GM08714 (cell line): ENCODE data around the gene CXXC1.
"Not testable (repeated sequence)": the region's sequence is repeated elsewhere in the genome, so short reads cannot be mapped to it uniquely, and the experiment has no call there.

Source experiments
- H3K4me3 ChIP-seq: fragments of 200-500 bp; sonication (Bioruptor generic); 2 replicates; pipeline ENCODE4 v1.5.1; 2014; ENCODE audit warnings: mild to moderate bottlenecking, low read length, inconsistent platforms
- ZNF274 ChIP-seq: IDR thresholded peaks from 2 replicates; pipeline ENCODE4 v1.6.1; 2012; ENCODE audit warnings: mild to moderate bottlenecking, low read depth, low read length

CXXC1 gene

DNA sequence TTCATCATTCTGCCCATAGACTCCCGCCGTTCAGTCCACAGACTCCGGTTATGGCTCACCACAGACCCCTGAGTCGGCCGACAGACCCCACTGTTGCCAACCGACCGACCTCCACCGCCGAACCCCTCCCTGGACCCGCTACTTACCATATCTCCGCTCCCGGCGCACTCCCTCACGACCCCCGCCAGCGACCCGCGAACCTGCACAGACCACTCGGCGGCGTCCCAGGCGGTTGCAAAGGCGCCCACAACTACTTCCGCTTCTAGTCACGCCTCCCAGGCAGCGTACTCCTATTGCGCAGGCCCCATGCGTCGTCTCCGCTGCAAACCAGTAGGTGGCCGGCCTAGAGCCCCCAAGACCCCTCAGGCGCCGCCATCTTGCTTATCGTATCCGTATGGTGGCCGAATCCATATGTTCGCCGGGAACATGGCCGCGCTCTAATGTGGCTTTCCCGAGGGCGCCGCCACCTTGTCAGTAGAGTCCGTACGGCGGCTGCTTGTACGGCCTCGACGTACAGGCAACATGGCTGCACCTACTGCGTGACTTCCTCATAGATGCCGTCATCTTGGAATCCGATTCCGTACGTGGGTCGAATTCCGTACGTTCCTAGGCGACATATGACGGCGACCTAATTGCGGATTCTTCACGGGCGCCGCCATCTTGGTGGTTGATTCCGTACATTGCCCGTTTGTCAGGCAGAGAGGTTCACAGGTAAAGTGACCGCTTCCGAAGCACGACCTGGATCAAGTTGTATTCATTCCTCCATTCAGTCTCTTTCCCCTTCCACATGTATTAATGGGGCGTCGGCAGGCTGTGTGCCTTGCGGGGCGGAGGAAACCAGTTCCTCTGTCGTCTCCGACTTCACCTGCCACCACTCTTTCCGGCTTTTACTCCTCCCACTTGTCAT, at the start of gene CXXC1:
TSS of gene CXXC1 (minus strand) at position 252 of the 907 bp plus-strand sequence. CDS start at position 149, 103 bp downstream.
- no peak for TF ChIP-seq ZNF274
- peak within 1 kb of the TSS; percentile 87 for H3K4me3 ChIP-seq

DNA sequence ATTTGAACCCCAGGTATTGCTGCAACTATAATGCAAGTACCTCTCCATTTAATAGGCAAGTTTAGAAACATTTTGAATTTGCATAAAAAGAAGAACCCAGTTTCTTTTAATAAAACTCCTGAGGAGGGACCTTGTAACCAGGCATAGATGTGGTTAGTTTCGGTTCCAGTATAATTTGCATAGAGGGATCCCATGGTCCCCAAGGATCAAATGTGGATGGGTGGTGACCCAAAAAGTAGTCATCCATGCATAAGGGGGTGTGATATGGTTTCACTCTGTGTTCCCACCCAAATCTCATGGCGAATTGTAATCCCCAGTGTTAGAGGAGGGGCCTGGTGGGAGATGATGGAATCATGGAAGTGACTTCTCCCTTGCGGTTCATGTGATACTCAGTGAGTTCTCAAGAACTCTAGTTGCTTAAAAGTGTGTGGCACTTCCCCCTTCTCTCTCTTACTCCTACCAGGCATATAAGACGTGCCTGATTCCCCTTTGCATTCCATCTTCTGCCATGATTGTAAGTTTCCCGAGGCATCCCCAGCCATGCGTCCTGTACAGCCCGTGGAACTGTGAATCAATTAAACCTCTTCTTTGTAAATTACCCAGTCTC, 47.2 kb upstream of the CXXC1 start:
- no peak for TF ChIP-seq ZNF274
- no peak overlapping the region; the same call in 1 of the 2 replicates for H3K4me3 ChIP-seq

DNA sequence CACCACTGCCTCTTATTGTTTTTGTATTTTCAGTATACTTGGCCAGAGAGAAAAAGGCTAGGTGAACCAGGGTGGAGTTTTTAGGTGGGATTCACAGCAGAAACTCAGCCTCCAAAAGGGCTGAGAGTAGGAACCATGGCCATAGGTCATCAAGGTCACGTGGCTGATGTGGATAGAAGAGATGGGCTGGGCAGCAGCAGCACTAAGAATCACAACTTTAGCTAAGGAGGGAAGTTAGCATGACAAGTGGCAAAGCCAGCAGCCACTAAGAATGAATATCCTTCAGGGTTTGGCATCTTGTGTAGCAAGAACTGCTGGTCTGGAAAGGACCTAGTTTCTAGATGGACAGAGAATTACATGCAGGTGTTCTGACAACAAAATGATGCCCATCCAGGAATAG, 44.2 kb upstream of the CXXC1 start:
- no peak overlapping the region for H3K4me3 ChIP-seq
- no peak for TF ChIP-seq ZNF274

DNA sequence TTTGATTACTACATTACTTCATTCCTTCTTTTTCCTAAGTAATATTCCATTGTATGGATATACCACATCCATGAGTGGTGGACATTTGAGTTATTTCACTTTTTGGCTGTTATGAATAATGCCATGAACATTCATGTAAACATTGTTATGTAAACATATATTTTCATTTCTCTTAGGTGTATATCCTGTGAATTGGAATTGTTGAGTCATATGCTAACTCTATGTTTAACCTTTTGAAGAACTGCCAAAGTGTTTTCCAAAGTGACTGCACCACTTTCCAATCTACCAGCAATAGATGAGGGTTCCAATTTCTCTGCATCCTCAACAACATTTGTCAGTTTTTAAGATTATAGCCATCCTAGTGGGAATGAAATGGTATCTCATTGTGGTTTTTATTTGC, 42.7 kb upstream of the CXXC1 start:
- H3K4me3 ChIP-seq = no peak overlapping the region
- no peak for TF ChIP-seq ZNF274

DNA sequence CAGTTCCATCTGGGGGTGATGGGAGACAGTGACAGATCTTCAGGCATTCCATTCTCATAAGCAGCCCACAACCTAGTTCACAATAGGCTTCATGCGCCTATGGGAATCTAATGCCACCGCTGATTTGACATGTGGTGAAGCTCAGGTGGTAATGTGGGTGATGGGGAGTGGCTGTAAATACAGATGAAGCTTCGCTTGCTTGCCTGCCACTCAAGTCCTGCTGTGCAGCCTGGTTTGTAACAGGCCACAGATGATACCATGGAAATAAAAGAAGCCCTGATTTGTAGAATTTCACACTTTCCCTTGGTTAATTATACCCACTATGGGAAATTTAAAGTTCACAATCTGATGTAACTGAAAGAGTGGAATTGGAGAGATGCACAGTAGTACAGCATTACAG, 40.5 kb upstream of the CXXC1 start:
- no peak for TF ChIP-seq ZNF274
- no peak overlapping the region for H3K4me3 ChIP-seq

DNA sequence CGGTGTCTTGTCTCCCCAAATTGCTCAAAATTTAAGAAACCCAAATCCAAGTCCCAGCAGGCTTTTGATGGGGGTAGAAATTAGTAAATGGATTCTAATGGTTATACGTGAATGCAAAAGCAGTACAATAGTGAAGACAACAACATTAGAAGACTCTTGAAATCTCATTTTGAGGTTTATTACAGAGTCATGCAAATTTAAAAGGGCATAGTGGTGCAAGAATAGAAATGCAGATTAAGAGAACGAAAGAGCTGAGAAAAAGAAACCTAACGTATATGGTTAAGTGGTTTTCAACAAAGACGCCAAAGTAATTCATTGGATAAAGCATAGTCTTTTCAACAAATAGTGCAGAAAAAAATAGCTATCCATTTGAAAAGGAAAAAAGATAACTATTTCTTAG, 33.2 kb upstream of the CXXC1 start:
- no peak for TF ChIP-seq ZNF274
- no peak overlapping the region for H3K4me3 ChIP-seq

DNA sequence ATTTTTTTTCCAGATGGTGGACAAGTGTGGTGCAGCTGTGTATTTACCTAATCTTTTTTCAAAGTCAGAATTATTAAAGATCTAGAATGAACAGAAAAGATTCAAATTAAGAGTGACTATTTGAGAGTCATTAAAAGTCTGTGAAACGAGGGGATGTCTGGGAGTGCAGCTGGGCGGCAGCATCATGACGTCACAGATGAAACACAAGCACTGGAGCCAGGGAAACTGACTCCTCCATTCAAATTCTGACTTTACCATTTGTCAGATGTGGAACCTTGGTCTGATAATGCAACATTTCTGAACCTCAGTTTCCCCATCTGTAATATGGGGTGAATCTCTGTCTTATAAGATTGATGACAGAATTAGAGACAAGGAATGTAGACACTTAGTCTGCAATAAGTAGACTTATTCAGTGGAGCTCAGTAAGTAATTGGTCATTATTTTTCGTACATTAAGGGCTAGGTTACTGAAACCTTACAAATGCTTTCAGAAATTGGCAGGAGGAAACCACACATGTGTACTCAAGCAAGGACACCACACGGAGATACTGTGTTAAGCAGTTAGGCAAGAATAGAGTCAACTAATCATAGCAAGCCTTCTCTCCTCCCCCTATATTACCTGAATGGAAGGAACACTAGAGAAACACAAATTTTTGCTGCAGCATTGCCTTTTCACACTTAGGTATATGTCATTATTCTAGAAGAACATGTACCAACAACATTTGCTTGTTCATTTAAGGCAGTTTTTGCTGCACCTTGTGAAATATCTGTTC, 27.8 kb upstream of the CXXC1 start:
- peak overlapping the region; percentile 46; the same call in 1 of the 2 replicates for H3K4me3 ChIP-seq
- no peak for TF ChIP-seq ZNF274

DNA sequence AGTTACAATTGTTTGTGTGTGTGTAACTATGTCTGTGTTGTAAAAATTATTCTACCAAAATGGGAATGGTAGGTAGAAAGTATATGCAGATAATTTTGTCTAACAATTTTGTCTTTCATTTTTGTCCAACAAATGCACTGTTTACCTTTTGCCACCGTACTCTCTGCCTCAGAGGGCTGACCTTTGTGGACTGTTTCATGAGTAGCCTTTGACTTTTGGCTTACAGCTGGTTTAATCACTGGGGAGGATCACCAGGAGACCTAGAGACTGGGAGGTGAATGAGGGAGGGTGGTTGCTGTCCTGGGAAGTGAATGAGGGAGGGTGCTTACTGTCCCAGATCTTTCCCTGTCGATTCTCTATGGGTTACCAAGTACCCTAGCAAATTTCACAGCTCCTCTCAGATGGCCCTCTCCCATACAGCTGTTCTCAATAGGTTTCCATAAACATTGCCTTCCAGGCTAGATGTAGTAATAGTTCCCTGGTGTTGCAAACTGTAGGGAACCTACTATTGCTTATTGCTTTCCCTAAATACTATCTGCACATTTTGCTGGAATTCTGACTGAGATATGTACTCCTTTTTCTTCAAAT, 26.5 kb upstream of the CXXC1 start:
- TF ChIP-seq ZNF274 = no peak
- H3K4me3 ChIP-seq = no peak overlapping the region

DNA sequence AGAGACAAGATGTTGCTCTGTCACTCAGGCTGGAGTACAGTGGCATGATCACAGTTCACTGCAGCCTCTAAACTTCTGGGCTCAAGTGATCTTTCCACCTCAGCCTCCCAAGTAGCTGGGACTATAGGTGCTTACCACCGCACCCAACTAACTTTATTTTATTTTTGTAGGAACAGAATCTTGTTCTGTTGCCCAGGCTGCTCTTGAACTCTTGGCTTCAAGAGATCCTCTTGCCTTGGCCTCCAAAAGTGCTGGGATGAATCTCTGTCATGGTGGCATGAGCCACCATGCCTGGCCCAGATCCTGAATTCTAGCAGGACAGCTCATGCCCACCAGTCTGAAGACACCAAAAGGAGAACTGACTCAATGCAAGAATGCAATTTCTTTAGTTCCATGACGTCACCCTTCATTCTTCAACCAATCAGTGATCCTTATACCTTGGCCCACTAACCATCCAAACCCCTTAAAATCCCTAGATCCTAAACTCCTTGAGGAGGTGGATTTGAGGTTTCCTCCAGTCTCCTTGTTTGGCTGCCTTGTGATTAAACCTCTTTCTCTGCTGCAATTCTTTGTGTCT, 25.6 kb upstream of the CXXC1 start:
- TF ChIP-seq ZNF274 = no peak
- H3K4me3 ChIP-seq = peak overlapping the region; percentile 36; the same call in 1 of the 2 replicates

DNA sequence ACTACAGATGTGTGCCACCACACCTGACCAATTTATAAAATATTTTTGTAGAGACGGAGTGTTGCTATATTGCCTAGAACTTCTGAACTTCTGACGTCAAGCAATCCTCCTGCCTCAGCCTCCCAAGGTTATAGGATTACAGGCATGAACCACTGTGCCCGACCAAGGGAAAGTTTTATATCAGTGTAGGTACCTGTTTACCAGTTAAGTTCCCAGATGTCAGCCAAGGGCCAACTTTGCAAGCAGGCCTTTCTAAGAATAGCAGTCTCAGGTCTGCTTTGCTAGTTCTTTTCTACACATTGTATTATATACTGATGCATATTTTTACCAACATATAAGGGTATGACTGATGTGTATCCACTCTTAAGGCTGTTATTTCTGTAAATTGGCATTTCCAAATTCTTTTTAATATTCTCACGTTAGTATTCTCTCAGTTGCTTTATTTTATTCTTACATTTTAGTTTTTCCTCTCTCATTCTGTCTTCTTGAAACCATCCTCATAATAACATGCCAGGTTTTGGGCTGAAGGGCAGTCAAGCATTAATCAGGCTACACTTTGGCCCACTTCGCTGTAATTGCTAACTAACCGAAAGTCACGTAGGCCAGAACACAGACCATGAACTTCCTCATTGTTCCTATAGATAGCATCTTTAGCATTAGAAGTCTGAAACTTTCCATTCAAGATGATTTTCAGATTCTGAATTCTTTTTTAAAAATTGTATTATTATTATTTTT, 25.0 kb upstream of the CXXC1 start:
- TF ChIP-seq ZNF274 = no peak
- peak overlapping the region; percentile 47; the same call in 1 of the 2 replicates for H3K4me3 ChIP-seq

DNA sequence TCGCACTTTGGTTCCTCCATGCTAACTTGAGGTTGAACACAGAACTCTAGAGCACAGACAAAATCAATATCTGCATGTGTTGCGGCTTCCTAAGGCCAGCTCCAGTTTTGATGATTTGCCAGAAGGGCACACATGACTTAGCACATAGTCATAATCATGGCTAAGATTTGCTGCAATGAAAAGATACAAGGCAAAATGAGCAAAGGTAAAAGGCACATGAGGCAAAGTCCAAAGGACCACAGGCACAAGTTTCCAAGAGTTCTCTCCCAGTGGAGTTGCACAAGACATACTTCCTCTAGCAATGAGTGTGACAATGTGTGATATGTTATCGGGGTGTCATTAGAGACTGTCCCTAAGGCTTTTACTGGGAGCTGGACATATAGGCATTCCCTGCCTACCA, 24.2 kb upstream of the CXXC1 start:
- TF ChIP-seq ZNF274 = no peak
- peak overlapping the region; percentile 47; the same call in 1 of the 2 replicates for H3K4me3 ChIP-seq

DNA sequence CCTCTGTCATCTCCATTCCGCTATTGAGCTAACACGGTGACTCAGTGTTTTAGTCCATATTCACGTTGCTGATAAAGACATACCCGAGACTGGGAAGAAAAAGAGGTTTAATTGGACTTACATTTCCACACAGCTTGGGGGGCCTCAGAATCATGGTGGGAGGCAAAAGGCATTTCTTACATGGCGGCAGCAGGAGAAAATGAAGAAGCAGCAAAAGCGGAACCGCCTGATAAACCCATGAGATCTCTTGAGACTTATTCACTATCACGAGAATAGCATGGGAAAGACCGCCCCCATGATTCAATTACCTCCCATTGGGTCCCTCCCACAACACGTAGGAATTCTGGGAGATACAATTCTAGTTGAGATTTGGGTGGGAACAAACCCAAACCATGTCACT, 22.6 kb upstream of the CXXC1 start:
- no peak for TF ChIP-seq ZNF274
- no peak overlapping the region for H3K4me3 ChIP-seq

DNA sequence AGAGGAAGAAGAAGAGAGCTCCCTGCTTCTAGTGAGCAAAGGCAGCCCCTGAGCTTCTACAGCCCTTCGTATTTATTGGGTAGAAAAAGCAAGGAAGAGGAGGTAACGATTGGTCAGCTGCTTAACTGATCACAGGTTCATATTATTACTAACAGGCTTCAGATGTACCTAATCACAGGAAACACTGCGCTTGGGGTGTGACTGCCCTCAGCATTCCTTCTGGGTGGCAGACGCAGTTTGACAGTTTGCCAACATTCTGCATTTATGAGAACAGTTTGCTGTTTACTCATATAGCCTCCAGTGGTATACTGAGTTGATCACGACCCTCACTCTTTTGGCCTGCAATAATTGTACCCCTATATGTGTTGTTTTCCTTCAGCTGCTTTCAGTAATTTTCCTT, 21.4 kb upstream of the CXXC1 start:
- not testable (repeated sequence) for H3K4me3 ChIP-seq
